Stimulated activated CD4-positive, alpha-beta T cell treated with anti-CD3 and anti-CD28 coated beads, Interleukin-1b, Interleukin-23, amount 100 ng/mL, for 1 hour (primary cell): ENCODE results near the gene CCDC69.
"Not testable (repeated sequence)": the region's sequence is repeated elsewhere in the genome, so short reads cannot be mapped to it uniquely, and the experiment has no call there.

Experiments
- DNase-seq, 2 donors: peaks; one replicate each; pipeline ENCODE4 v3.0.0-alpha.2; 2020; ENCODE audit warnings: low read depth in 2 of 2

Gene CCDC69

DNA sequence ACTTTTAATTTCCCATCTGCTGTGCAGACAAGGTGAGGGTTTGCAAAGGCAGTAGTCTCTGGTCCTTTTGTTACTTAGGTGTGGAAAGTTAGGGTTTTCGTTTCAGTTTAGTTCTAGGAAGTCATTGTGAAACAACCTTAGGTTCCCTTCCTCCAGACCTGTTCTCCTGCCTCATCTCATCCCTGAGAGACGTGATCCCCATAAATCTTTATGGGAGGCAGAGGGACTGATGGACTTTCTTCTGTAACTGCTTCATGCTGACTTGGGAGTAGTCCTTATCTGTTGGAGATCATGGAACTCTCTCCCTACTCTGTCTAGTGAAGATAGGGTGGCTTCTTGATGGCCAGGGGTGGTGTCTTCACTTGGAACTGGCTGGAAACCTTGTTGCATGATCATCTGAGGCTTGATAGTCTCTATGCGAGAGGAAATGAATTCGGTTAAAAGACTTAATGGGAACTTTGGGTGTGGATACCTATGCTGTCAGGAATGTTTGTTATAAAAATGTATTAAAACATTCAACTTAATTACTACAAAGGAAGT is 21.9 kb upstream of the CCDC69 start:
- no peak for DNase-seq

GRCh38 chr5:151244206-151244605 is 20.3 kb upstream of the CCDC69 start:
- DNase-seq, result no peak

DNA sequence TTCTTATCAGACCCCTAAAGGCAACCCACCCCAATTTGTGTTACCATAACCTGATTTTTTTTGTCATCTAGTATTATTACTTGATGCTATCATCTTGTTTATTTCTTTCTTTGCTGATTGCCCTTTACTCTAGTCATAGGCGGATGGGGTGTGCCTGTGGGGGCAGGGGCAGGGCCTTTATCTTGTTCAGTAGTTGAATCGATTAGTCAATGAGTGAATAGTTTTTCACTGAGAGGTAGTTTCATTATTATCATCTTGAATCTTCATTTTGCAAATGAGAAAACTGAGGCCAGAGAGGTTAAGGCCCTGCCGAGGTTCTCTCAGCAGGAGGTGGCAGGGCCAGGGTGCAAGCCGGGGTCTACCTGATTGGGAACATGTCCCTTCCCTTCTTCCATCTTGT is 19.7 kb upstream of the CCDC69 start:
- DNase-seq, result no peak

GRCh38 chr5:151243127-151243526 is 19.2 kb upstream of the CCDC69 start:
- DNase-seq, result no peak

GRCh38 chr5:151240924-151241635 is 17.2 kb upstream of the CCDC69 start:
- DNase-seq, result no peak

- DNase-seq, result not testable (repeated sequence)
Measured at GRCh38 chr5:151240268-151240835, 16.5 kb upstream of the CCDC69 start.

- DNase-seq, result no peak
Measured at GRCh38 chr5:151239237-151239861, 15.5 kb upstream of the CCDC69 start.

DNA sequence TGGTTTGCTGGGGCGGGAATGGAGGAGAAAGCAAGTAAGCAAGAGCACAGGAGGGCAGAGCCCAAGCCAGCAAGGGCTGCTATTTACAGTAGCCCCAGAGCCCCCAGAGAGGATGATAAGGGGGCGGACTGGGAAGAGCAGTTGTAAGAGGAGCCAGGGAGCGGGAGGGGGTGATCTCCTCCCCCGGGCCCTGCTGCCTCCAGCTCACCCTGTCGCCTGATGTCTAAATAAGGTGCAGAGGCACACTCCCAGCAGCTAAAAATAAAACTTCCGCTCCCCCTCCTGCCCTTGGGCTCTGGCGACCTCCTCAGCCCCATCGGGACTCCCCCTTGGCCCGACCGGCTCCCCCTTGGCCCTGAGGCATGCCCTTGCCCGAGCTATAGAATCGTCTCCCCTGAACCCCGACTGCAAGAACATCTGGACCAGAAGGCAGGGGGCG is 14.4 kb upstream of the CCDC69 start:
- DNase-seq, result no peak

DNA sequence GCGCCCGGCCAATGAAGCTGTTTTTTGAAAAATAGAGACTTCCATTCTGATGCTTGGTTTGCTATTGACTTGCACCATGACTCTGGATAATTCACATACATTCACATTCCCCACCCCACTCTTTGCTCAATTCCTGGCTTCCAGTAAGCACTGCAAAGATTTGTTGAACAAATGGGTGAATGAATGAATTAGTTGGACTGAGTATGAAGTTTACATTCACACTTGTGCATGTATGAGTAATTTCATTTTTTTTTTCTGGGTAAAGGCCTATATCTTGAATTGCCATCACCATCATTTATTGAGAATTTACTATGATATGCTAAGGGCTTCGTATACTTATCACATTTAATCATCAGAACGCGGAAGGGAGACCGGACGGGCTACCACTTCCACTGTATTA is 13.8 kb upstream of the CCDC69 start:
- no peak for DNase-seq

DNA sequence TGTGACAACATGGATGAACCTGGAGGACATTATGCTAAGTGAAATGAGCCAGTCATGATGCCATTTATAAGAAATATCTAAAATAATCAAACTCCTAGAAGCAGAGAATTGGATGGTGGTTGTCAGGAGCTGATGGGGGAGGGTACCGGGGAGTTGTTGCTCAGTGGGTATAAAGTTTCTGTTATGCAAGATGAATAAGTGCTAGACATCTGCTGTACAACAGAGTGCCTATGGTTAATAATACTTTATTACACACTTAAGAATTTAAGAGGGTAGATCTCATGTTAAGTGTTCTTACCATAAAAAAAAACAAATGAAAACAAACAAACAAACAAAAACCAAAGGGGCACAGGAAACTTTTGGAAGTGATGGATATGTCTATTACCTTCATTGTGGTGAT is 13.0 kb upstream of the CCDC69 start:
- DNase-seq, result no peak

- DNase-seq, result not testable (repeated sequence)
Measured at GRCh38 chr5:151235239-151235571, 11.3 kb upstream of the CCDC69 start.

DNA sequence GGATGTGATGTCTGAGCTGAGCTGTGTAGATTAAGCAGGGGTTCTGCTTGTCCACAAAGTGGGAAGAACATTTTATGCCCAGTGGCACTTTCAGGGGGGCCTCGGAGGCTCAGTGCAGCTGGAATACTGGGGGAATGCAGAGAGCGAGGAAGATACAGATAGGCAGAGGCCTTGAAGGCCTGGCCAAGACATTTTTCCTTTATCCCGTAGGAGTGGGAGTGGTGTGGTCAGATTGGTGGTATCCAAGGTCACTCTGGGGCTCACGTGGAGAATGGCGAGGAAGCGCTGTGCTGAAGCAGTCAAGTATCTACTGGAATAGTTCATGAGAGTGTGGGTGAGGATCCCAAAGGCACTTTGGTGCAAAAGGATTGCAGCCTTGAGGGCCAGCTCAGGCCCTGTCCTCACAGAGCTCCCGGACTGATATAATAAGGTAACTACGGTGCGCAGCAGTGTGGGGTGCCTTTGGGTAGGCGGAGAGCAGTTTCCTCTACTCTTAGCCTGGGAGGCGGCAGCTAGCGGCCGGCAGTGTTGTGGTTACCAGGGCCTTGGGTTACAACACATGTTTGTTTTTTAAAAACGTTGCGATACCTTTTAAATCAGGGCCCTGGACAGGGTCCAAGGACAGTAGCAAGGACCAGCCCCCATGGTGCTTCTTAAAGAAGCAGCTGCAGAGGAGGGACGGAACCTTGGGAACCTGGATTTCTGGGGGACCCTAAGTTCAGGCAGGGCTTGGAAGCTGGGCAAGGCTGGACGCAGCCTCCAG is 10.8 kb upstream of the CCDC69 start:
- DNase-seq, result no peak

GRCh38 chr5:151233616-151234085 is 9.8 kb upstream of the CCDC69 start:
- DNase-seq, result no peak

- no peak for DNase-seq
Measured at GRCh38 chr5:151231359-151231758, 7.5 kb upstream of the CCDC69 start.

DNA sequence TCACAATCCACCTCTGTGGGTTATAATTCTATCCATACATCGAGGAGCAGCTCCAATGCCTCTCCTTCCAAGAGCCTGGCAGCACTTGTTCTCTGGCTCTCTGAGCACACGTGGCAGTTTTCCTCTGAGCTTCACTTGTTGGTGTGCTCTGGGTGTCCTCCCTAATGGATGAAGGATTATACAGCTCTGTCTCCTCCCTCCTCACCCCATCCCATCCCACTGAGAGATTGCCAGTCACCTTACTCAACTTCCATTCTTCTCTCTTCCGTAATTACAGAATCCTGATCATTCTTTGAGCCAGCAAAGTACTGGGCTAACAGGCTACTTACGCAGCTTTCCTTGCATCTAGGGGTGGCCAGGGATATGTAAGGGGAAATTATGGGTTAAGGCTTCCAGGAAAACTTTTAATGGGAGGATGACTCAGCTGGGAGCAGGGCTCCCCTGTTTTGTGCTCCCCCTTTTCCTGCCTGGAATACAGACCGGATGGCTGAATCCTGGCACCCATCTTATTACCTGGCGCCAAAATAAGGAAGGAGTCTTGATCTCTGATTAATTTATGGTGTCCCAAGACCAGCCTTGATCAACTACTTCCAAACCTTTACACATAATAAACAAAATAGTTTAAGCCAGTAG is 6.3 kb upstream of the CCDC69 start:
- no peak for DNase-seq

GRCh38 chr5:151228986-151229385 is 5.1 kb upstream of the CCDC69 start:
- DNase-seq, result no peak

- DNase-seq, result no peak
Measured at GRCh38 chr5:151227918-151228447, 4.1 kb upstream of the CCDC69 start.

GRCh38 chr5:151225475-151225874 is 1.6 kb upstream of the CCDC69 start:
- no peak for DNase-seq

DNA sequence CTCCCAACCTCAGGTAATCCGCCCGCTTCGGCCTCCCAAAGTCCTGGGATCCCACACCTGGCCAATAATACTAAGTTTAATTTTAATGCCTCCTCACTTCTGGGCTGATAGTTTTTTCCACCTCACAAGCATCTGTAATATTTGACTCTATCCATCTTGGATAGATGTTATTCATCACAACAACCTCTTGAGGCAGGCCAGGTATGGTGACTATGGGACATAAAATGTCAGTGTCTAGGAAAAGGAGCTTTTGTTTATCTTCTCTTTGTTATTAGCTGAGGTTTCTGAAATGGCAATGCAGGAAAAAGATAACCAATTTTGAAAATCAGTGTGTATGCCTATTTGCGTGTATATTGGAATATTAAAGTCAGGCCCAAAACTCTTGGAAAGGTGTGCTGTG is 1.2 kb upstream of the CCDC69 start:
- DNase-seq, result no peak

DNA sequence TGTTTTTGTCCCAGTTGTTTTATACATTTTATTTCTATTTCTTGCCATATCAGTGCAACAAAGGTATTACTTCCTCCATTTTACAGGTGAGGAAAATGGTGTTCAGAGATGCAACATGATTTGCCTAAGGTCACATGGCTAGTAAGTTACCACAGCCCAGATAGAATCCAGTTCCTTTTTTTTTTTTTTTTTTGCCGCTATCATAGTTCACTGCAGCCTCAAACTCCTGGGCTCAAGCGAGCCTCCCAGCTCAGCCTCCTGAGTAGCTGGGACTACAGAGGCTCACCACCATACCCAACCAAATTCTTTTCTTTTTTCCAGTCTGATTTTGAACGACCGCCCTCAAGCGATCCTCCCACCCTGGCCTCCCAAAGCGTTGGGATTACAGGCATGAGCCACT is 480 bp upstream of the CCDC69 start:
- DNase-seq, result no peak

- DNase-seq, result no peak
Measured at GRCh38 chr5:151222790-151223446, 974 bp downstream of the CCDC69 start.
